GM19238 (cell line): Measurements from ENCODE around the gene TCP11.

Source experiments
- DNase-seq: peaks from one replicate; pipeline ENCODE4 v3.0.0; 2011; ENCODE audit warnings: low spot score; ENCODE audit not compliant: insufficient read length

The TCP11 gene

DNA sequence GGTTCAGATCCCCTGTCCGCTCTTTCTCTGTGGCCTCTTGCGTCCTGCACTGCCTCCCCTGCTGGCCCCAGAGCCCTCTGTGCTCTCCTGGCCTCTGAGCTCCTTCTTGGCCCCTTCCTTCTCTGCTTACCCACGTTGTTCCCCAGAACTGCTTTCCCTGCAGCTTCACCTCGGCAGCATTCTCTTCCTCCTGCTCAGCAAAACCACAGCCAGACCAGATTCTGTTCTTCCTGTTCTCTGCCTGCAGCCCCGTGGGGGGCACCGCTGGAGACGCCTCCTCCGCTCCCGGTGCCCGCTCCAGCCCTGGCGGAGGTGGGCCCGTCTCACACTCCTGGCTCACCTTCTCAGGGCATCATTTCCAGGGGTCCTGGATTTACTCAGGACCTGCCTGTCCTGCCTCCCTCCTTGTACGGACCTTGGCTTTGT is 59.7 kb downstream of the TCP11 start:
- no peak for DNase-seq

DNA sequence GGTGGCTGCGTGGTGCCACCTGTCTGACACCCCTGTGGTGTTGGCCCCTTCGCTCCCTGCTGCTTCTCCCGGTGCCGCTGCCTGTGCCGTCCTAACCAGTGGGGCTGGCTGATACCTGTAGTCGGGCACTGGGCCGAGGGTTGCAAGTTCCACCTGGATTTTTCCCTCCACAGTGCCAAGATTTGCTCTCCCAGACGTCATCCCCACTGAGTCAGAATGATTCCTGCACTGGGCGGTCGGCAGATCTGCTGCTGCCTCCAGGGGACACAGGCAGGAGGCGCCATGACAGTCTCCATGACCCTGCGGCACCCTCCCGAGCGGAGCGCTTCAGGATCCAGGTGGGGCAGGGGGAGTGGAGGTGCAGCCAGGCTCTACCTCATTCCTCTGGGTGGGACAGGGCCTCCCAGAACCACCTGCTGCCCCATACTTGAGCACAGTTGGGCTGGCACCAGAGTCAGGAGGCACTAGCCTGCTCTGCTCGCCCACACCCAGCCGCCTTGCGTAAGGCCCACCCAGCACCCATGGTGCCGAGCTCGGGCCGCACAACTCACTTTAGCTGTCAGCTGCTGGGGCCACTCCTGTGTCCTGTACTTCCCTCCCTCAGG is 60.2 kb downstream of the TCP11 start:
- no peak for DNase-seq

DNA sequence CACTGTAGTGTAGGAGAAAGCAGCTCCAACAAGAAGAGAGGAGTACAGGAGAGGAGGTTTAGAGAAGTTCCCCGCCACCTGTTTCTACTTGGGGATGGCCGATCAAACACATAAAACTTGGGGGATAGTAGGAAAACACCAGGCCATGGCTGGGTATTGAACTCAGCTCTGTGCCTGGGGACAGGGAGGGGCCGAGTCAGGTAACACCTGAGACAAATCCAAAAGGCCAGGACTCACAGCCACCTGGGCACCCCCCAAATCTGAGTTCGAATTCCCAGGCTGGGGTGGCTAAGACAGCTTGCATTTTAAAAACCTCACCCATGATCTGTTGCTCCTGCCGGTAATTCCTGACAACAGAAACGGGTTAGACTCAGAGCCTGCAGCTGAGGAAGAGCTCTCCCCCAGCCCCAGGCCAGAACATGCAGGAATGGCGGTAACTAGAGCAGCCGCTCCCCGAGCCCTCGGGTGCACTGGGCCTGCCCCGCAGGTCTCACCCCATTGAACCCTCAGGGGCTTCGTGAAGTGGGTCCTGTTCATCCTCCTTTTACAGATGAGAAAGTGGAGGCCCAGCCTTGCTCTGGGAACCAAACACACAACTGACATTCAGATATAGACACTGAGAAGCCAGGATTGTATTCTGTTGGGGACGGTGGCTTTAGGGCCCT is 61.0 kb downstream of the TCP11 start:
- no peak for DNase-seq

DNA sequence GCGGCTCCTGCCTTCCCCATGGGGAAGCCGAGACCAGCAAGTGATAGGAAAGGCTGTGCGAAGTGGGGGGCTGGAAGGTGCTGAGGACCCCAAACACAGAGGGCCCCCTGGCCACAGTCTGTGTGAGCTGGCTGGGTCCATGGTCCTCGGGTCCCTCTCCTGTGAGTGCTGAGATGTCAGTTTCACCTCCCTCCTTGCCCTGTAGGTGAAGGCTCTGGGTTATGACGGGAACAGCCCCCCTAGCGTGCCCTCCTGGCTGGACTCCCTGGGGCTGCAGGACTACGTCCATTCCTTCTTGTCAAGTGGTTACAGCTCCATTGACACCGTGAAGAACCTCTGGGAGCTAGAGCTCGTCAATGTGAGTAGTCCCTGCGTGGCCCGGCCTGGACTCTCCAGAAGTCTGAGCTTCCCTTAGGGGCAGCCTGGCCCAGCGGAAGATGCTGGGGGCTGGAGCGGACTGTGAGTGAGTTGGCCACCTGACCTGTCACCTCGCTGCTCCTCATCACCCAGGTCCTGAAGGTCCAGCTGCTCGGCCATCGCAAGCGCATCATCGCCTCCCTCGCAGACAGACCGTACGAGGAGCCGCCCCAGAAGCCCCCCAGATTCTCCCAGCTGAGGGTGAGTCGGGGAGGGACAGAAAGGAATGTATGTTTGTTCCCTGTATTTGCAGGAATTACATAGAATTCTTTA is 61.7 kb downstream of the TCP11 start:
- DNase-seq = no peak

DNA sequence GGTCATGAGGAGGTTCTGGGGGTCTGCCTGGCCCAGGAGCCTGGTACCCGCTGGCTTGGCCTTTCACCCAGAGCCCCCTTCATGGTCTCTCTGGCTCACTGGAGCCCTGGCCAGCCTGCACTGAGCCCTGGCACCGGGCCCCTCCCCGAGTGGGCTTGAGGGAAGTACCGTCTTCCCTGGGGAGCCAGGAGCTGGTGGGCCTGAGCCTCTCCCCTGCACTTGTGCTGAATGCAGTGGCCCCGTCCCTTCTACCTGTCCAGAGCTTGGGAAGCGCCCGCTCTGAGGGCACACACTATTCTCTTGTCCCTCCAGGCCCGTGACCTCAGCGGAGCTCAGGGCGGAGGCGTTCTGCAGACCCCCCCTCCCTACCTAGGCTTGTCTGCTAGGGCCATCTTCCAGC is 62.2 kb downstream of the TCP11 start:
- DNase-seq = no peak

DNA sequence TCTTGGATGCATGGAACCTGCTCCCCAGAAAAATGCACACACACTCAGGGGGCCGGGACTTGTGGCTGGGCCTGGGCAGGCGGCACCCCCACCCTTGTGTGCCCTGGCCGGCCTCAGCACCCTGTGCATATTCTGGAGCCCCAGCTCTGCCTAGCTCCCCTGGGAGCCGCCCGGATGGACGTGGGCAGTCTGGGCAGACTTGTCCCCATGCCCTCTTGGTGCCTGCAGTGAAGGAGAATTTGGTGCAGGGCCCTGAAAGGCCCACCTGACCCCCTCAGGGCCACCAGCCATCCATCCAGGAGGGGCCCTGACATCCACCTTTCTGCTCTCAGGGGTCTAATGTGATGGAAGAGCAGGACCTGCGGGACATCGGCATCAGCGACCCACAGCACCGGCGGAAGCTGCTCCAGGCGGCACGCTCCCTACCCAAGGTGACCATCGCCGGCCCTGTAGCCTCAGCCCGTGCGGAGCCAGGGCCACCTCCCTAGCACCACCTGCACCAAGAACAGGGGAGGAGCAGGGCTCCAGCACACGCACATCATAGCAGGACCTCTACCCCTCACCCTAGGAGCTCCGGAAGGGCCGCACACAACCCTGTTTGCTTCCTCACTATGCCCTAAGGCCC is 62.8 kb downstream of the TCP11 start:
- DNase-seq = no peak

DNA sequence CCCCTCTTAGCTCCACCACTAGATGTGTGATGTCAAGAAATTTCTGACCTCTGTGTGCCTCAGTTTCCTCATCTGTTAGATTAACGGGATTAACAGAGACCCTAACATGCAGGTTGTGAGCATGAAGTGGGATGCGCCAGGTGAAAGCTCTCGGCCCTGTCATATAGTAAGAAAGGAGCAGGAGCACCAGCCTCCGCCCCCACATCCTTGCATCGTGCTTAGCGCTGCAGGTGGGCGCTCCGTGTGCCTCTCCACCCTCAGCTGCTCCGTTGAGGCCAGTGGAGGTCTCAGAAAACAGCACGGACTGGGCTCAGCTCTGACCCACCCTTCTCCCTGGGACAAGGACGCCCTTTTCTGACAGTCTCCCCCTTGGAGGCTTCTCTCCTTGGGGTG is 63.4 kb downstream of the TCP11 start:
- no peak for DNase-seq

DNA sequence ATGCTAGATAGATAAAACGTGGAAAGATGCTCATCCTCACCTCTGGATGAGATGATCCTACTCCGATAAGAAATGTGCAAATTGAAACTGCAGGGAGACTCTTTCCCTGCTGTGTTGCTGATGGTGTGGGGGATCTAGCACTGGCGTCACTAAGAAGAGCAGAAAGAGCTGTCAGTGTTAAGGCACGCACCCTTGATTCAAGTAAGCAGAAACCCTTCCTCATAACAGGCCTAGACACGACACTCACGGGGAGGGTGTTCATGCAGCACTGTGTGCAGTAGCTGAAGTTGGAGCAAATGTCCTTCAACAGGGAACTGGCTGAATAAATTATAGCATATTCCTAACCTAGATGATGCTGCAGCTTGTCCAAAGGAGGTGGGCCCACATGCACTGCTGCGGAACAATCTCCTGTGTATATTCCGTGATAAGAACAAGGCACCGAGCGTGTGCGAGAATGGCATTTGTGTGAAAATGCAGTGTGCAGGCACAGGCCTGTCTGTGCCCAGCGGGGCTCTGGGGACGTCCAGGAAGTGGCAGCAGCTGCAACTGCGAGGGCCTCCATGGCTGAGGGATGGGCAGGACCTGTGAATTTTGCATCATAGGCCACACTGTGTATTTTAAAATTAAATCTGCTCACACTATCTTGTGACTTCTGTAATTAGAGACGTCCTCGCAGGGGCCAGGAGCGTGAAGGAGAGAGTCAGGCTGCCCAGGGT is 64.0 kb downstream of the TCP11 start:
- no peak for DNase-seq

DNA sequence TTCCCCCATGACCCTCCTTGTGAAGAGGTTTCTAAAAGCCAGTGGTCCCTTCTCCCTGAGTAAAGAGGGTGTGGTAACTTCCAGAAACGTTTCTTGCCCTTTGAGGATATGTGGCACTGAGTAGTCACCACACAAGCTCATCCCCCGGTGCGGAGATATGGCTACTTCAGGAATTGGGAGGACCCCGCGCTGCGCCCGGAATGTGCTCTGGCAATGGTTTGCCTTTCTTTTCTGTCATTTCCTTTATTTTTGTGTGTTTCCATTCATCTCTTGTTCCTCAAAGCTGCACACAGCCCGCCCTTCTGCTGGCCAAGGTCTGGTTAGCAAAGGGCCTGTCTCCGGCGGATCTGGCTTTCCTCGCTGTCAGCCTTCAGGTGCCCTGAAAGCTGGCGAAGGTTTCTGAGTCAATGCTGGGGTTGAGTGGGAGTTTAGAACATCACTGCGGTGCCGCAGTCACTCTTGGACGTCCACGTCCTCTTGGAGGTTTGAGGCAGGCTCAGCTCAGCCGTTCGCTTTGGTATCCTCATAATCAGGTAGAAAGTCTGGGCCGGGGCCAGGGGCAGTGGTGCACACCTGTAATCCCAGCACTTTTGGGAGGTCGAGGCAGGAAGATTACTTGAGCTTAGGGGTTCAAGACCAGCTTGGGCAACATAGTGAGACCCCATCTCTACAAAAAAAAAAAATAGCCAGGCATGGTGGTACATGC is 67.2 kb downstream of the TCP11 start:
- no peak for DNase-seq

DNA sequence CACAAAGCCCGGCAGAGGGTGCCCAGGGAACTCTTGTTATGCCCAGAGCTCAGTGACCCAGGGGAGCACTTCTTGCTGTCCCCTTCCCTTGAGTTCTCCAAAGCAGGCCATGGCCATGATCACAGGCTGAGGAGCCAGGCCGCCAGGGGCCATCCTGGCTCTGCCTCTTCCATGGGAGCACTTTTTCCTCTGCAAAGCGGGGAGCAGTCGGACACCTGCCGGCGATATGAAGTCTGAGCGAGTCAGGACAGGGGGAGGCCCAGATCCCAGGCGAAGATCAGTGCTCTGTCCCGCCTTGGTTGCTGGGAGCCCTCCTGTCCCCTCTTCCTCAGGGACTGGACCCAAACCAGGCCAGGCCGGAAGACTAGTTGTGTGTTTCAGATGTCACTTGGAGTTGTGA is 67.9 kb downstream of the TCP11 start:
- DNase-seq = no peak

DNA sequence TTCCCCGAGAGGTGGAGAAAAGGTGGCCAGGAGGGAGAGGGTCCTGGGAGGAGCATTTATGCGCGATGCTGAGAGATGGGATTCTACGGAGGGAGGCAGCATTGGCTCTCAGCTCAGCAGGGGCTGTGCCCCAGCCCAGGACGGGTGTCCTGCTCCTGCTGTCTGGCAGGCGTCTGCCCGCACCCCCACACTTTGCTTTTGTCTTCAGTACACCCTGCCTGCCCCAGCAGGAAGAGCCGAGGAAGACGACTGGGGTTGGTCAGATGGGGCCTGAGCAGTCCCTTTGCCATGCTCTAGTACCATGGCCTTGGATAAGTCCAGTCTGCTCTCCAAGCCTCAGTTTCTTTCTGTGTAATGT is 68.5 kb downstream of the TCP11 start:
- no peak for DNase-seq

DNA sequence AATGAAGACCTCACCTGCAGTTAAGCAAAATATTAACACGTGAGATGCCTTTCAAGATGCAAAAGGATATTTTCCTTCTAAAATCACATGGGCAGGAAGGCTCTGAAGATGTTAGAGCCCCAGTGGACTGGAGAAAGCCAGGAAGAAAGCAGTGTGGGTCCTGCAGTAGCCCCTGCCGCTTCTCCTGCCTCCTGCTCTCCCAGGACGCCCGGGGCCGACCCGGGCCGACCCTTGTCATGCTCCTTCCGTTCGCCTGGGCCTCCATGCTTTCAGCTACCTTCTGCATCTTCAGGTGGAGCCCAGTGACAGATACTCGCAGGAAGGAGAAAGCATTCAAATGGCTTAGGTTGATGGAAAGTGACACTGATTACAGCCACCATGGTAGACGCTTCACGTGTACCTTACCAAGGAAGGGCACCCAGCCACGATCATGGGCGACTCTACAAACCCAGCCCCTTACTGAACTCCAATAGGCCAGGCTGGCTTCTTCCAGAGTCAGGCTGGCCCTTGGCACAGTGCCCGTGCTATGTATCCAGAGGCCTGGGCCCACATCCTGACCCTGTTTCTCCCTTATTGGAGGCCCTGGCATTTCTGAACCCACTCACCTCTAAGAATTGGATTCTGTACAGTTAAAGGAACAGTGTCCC is 69.0 kb downstream of the TCP11 start:
- DNase-seq = no peak

DNA sequence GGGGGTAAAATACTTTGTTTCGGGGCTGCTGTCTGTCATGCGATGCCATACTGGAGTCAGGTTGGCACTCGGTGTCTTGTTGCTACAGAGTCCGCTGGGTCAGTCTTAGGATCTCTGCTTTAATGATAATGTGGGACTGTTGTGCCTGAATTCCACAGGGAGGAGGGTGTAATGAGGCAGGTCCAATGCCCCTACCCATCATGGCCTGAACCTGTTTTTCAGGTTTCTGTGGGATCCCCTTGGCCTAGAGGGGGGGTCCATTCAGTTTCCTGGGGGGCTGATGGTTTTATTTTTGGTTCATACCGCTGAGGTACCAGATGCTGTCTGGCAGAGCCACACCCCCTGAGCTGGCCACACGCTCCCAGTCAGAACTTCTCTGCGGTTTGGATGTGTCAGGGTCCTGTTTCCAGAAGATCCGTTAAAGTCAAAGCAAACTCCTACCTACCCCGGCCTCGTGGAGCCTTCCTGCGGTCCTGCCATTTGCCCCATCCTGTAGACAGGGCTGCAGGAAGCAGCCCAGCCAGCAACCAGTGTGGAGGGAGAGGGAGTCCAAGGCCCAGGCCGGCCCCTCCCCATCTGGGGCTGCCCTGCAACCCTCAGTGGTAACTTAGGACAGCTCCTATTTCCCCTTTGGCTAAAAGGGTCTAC is 69.7 kb downstream of the TCP11 start:
- no peak for DNase-seq

DNA sequence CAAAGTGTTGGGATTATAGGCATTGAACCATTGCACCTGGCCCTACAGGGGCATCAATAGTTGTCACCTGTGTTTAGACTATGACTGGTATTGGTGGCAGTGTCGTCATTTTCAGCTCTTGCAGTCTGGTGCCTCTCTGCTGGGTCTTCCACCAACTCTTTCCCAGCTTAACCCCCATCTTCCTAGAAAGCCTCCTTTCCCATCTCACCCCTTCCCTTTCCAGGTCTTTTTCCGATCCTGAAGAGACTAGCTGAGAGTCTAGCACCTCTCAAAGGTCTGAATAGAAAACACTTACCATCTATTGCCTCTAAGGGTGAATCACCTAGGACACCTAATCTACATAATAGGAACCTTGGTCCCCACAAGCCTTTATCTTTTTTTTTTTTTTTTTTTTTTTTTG is 71.0 kb downstream of the TCP11 start:
- no peak for DNase-seq

DNA sequence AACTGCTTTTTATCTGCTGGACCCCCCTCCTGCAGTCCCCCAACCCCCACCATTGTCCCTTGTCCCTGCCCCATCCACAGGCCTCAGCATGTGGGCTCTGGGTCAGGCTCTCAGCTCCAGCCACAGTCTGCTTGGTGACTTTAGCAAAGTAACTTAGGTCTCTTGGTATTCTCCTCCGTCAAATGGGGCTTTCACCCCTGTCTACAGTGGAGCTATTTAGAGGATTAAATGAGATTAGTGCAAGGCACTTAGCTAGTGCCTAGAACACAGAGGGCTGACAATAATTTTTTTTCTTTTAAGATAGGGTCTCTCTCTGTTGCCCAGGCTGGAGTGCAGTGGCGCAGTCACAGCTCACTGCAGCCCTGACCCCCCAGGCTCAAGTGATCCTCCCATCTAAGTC is 71.9 kb downstream of the TCP11 start:
- no peak for DNase-seq

DNA sequence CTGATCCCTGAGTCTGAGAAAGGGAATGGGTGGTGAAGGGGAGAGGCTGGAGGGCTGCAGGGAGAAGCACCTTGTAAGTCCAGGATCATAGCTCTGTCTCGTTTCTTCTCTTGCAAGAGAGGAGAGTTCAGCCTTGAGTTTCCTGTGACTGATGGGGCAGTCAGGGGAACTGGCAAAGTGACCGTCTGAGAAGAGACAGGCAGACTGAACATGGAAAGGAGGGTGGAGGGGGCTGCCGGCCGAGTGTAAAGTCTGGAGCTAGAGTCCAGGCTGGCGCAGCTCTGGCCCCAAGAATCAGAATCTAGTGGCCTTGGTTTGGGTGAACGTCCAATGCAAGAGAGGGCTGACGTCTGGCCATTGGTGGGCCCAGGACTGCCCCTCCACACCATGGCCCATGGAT is 72.5 kb downstream of the TCP11 start:
- DNase-seq = no peak

DNA sequence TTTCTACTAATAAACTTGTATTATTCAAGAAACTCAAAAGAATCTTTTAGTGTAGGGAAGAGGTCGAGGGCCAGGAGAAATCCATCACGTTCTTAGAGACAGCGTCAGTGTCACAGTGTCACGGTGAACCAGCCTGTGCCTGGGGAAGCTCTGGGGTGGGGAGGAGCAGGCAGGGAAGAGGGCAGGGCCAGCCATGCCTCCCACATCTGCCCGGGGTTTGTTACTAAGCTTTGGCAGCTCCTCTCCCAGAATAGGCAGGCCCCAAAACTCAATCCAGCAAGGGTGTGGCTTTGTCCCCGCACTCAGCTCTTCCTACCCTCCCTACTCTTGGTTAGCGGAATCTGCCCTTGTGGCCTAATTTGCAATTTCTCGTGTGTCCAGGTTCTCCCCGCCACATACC is 72.9 kb downstream of the TCP11 start:
- DNase-seq = no peak
